HG03439 (cell line): ENCODE data around the gene MAN2A2.
"Not testable (repeated sequence)": the region's sequence is repeated elsewhere in the genome, so short reads cannot be mapped to it uniquely, and the experiment has no call there.

Experiments used
- ATAC-seq: cut with Tn5 transposase; IDR thresholded peaks from one replicate; pipeline ENCODE4 v1.9.1; 2021; ENCODE audit warnings: mild to moderate bottlenecking, moderate library complexity; ENCODE audit not compliant: unreplicated experiment

Gene MAN2A2

DNA sequence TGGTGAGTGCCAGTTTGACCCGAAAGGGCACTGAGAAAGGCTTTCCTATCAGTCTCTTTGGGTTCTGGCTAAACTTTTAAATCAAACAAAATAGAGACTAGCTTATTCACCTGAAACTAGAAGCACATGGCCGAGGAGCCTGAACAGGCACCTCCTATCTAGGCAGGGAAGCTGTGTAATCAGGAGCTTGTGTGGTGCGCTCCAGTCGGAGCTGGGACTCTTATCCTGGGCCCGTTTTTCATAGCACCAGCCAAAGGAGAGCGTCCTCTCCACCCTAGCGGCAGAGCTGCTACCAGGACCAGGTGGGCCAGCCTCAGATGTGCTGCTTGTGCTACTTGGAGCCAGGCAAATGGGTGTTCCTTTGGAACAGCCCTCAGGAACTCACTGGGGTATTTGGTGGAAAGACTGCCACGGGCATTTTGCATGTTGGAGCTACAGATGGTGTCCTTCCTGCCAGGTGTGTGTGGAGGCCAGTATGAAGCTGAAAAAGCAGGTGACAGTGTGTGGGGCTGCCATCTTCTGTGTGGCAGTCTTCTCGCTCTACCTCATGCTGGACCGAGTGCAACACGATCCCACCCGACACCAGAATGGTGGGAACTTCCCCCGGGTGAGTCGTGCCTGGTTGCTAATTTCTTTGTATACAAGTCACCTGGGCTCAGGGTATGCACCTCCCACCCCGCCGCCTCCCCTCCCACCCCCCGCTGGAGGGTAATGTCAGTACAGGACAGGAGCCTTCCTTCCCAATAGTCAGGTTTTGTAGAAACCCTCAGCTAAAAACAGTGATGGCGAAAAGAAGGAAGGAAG lies 833 bp downstream of the MAN2A2 start:
- no peak for ATAC-seq

DNA sequence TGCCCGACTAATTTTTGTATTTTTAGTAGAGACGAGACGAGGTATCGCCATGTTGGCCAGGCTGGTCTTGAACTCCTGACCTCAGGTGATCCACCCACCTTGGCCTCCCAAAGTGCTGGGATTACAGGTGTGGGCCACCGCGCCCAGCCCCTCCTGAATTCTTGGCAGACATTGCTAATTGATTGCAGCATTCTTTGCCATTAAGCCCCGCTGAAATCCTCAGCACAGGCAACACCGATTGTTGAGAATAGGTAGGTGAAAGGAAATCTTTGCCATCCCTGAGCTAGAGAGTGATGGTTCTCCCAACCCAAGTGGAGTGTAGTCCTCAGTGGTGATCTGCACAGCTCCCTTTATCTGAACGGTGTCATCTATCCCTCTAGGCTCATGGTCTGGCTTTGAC lies 1.6 kb downstream of the MAN2A2 start:
- no peak for ATAC-seq

DNA sequence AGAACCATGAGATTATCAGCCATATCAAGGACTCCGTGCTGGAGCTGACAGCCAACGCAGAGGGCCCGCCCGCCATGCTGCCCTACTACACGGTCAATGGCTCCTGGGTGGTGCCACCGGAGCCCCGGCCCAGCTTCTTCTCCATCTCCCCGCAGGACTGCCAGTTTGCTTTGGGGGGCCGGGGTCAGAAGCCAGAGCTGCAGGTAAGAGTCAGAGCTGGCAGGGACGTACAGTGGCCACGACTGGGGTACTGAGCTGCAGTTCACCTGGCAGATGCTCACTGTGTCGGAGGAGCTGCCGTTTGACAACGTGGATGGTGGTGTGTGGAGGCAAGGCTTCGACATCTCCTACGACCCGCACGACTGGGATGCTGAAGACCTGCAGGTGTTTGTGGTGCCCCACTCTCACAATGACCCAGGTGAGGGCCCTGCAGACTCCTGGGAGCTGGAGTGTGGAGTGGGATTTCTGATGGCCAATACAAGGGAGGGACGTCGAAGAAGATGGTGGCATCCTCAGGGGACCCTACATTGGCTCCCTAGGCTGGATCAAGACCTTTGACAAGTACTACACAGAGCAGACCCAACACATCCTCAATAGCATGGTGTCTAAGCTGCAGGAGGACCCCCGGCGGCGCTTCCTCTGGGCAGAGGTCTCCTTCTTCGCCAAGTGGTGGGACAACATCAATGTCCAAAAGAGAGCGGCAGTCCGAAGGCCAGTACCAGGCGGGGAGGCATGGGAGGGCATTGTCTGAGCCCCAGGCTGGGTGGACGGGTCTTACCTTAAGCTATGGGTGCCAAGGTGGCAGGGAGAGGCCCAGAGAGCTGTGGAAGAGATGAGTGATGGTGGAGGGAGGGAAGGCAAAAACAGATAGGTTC lies 2.4 kb downstream of the MAN2A2 start:
- ATAC-seq: no peak

DNA sequence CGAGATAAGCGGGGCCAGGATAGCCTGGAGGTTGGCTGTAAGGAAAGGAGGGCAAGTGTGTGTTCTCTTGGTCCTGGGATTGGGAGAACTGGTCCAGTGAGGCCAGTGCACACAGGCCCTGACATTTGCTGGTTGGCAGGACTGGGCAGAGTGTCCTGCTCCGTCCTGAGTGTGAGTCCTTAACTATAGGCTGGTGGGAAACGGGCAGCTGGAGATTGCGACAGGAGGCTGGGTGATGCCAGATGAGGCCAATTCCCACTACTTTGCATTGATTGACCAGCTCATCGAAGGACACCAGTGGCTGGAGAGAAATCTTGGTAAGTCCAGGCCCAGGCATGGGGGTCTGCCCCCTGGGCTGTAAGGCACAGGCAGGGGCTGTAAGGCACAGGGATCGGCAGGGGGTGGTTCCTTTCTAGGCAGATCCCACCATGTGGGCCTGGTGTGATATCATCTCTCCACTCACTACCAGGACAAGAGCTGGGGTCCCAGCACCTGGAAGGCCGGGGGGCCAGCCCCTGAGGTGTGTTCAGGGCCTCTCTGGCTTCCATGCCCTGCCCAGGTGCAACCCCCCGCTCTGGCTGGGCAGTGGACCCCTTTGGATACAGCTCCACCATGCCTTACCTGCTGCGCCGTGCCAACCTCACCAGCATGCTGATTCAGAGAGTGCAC lies 3.2 kb downstream of the MAN2A2 start:
- ATAC-seq: no peak

DNA sequence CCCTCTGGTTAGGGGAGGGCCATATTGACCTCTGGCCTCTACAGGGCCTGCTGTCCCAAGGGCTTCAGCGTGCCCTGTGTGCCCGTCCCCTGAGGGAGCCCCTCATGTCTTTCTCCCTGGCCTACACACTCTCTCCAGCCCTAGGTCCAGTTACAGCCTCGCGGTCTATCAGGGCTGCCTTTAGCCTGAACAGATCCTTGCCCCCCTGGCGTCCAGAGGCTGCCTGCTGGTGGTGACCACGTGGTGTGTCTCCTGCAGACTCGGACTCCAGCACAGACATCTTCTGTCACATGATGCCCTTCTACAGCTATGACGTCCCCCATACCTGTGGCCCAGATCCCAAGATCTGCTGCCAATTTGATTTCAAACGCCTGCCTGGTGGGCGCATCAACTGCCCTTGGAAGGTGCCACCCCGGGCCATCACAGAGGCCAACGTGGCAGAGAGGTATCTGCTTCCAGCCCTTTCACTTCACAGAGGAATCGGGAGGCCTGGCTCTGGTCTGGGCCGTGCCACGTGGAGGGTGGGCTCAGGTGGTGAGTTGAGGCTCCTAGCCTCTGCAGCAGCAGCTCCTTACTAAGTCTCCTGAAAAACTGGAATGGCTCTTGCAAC lies 4.1 kb downstream of the MAN2A2 start:
- ATAC-seq: no peak

DNA sequence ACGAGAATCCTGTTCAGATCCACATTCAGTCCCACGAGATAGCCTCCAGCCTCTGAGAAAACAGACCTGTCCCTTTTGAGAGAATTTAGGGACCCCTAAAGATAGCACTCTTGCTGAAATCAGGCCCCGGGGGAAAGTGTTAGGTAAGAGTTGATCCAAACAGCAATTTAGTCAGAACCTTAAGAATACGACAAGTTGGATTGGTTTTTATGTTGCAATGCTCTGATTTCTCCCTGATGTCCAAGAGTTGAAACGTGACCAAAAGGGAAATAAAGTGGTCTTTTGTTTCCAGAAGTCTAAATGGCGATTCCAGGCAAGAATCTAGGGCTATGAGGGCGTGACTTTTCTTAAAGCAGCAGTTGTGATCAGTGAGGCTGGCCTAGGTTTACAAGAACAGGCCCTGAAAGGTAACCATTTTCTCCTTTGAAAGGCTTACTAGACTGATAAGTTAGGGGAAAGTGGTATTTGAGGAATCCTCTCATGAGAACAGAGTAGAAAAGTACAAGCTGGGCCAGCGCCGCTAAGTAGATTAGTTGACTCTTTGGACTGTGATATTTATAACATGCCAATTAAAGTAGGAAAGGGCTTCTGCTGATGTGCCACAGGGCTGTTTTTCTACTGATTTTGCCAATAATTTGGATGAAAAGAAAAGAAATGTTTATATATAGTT lies 4.9 kb downstream of the MAN2A2 start:
- no peak for ATAC-seq

DNA sequence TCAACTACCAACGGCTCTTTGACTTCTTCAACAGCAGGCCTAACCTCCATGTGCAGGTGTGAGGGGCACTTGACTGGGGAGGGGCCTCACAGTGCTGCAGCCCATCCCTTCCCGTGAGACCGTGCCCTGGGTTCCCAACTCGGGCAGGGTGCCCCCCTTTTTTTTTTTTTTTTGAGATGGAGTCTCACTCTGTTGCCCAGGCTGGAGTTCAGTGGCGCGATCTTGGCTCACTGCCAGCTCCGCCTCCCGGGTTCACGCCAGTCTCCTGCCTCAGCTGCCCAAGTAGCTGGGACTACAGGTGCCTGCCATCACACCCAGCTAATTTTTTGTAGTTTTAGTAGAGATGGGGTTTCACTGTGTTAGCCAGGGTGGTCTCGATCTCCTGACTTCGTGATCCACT lies 6.3 kb downstream of the MAN2A2 start:
- not testable (repeated sequence) for ATAC-seq

DNA sequence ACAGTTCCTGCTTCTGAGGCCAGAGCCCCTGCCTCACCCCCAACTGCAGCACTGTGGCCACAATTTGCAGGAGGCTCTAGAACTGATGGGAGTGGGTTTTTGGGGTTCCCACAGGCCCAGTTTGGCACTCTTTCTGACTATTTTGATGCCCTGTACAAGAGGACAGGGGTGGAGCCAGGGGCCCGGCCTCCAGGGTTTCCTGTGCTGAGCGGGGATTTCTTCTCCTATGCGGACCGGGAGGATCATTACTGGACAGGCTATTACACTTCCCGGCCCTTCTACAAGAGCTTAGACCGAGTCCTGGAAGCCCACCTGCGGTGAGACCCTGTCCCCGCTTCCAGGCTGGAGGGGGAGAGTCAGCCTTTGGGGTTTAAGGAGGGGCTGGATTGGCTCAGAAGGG lies 6.9 kb downstream of the MAN2A2 start:
- no peak for ATAC-seq

DNA sequence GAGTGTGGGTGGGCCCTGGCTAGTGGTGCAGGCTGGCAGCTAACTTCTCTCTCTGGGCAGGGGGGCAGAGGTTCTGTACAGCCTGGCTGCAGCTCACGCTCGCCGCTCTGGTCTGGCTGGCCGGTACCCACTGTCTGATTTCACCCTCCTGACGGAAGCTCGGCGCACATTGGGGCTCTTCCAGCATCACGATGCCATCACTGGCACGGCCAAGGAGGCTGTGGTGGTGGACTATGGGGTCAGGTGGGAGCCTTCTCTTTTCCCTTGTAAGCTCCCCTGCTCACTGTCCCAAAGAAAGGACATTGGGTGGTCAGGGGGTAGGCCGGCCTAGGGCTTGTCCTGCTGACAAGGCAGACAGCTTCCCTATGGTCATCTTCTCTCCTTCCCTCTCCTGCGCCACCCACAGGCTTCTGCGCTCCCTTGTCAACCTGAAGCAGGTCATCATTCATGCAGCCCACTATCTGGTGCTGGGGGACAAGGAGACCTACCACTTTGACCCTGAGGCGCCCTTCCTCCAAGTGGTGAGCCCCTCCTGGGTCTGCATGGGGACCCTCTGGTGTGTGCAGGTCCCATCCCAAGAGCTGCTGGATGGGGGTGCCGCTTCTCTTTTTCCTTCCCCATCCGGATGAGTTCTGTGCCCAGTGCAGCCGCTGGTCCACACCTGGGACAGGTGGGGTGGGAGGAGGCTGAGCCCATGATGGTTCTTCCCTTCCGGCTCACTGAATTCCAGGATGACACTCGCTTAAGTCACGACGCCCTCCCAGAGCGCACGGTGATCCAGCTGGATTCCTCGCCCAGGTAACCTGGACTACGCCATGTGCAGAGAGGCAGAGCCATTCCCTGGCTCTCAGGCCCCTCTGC lies 7.6 kb downstream of the MAN2A2 start:
- ATAC-seq: no peak

DNA sequence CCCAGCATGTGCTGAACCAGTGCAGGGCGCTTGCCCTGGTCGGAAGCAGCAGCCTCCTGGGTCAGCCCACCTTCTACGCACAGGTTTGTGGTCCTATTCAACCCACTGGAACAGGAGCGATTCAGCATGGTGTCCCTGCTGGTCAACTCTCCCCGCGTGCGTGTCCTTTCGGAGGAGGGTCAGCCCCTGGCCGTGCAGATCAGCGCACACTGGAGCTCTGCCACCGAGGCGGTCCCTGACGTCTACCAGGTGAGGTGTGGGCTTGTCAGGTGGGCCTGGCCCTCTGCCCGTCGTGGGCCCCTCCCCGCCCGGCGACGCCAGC lies 8.2 kb downstream of the MAN2A2 start:
- ATAC-seq: no peak

DNA sequence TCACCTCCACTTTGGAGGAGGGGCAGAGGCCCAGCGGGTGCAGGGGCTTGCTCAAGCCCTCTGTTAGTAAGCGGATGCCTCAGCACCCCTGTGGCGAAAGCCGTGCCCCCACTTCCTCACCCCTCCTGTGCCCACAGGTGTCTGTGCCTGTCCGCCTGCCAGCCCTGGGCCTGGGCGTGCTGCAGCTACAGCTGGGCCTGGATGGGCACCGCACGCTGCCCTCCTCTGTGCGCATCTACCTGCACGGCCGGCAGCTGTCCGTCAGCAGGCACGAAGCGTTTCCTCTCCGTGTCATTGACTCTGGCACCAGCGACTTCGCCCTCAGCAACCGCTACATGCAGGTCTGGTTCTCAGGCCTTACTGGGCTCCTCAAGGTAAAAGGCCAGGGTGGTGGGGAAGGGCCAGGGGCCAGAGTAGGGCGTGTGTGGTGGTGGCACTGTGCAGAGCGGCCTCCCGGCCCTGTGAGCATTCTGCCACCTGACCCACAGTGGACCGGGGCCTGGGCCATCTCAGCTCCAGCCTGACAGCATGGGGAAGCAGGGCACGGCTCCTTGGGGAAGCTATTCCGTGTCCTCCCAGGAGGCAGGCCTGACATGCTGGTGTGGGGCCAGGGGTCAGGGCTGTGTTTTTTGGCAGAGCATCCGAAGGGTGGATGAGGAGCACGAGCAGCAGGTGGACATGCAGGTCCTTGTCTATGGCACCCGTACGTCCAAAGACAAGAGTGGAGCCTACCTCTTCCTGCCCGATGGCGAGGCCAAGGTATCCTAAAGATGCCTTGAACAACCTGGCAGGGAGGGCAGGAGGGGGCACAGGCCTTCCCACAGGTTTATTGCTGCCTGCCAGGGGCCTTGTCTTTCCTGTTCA lies 9.0 kb downstream of the MAN2A2 start:
- ATAC-seq: no peak

DNA sequence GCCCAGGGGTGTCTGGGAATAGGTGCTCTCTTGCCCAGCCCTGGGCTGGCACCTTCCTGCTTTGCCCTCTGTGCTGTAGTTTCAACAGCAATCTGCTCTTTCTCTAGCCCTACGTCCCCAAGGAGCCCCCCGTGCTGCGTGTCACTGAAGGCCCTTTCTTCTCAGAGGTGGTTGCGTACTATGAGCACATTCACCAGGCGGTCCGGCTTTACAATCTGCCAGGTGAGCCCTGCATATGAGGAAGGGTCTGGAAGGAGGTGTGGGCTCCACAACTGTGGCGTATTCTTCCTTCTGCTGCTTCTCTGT lies 9.6 kb downstream of the MAN2A2 start:
- no peak for ATAC-seq

DNA sequence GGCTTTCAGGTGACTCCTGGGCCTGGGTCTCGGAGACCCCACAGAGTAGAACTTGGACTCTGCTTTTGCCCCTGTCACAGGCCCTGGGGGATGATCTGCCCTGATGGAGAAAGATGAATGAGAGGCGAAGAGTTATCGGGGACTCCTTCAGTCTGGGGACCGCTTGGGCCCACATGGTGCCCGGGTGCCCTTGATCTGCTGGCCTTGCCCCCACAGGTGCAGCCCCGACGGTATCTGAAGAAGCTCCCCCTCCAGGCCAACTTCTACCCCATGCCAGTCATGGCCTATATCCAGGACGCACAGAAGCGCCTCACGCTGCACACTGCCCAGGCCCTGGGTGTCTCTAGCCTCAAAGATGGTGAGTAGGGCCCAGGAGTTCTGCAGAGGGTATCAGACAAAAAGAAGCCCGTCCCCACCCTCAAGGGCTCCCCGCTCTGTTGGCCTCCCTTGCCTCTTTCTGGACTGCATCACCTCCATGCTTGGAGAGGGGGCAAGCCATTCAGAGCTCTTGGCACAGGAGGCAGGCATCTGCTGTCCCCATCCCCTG lies 10.4 kb downstream of the MAN2A2 start:
- ATAC-seq: no peak

DNA sequence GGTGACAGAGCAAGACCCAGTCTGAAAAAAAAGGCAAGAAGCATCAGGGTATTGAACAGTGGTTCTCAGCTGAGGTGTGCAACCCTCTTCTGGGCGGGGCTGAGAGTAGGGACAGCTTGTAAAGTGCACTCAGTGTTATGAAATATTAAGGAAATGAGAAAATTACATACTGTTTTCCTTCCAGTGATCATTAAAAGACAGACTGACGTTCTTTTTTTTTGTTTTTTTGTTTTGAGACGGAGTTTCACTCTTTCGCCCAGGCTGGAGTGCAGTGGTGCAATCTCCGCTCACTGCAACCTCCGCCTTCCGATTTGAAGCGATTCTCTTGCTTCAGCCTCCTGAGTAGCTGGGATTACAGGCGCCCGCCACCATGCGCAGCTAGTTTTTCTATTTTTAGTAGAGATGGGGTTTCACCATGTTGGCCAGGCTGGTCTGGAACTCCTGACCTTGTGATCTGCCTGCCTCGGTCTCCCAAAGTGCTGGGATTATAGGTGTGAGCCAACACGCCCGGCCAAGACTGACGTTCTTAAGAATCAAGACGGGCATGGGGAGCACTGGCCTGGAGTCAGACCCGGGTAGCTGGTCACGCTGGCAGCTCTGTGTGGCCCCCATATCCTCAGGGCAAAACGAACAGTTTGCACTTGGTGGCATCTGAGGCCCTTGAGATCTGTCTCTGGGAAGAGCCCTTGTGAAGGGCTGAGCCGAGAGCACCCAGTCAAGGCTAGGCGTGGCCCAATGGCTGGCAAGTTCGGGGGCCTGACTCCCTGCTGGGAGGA lies 11.4 kb downstream of the MAN2A2 start:
- no peak for ATAC-seq

DNA sequence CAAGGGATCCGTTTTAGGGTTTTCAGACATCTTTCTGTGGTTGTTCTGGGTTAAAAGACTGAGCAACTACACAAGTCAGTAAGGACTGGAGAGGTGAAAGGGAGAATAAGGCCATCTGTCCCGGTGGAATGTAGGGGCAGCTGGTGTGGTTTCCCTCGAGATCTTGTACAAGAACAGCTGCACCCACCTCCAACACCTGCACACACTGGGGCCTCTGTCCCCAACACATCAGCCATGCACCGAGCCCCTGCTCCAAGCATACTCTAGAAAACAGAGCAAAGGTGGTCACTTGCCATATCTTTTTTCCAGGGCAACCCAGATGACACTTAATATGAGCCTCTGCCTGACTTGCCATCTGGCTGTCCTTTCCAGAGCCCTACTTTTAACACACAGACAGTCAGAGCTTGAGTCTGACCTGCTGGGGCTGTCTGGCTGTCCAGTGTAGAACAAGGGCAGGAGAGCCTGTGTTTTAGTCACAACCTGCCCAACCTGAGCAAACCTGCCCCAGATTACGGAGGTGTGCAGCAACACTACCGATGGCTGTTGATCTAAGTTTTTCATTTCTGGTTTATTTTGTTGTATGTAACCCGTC lies 12.2 kb downstream of the MAN2A2 start:
- no peak for ATAC-seq

DNA sequence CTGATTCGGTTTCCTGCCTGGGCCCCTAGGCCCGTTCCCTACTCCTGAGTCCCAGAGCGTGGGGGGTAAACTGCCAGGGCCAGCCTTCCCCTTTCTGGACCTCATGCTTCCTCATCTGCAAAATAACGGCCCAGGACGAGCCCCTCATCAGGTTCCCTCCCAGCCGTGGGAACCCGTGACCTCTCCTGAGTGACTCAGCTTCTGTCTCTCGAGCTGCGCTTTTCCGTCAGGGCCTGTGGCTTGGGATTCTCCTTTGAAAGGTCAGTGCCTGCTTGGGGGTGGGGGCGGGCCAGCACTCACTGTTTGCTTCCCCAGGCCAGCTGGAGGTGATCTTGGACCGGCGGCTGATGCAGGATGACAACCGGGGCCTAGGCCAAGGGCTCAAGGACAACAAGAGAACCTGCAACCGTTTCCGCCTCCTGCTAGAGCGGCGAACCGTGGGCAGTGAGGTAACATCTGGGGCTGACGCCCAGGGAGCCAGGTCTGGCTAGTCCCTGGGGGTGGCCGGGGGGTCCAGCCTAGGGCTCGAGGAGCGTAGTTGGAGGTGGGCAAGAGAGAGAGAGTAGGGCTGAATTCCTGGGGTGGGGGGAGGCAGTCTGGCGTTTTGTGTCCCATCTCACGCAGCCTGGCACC lies 12.8 kb downstream of the MAN2A2 start:
- ATAC-seq: no peak

DNA sequence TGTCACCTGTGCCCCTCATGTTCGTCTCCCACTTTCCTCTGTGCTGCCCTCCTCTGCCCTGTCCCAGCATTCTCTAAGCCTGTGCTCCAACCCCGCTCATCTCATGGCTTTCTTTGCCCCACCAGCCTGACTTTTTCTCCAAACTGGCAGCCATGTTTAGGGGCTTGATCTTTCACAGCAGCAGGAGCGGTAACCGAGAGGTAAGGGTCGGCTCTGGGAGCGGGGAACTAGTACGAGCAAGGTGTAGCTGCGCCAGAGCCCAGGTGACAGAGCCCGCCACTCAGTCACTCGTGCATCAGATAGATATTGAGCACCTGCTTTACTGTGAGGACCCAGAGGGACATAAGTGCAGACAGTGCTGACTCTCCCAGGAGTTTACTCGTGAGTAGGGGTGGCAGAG lies 13.4 kb downstream of the MAN2A2 start:
- ATAC-seq: no peak
